NCI-H1092 treated with DMSO at 0.1 percent for 48 hours (cell line): ENCODE data around the gene FNDC4.

Source experiments
- DNase-seq: peaks from one replicate; lab custom pipeline; 2025; lab: John Stamatoyannopoulos, UW

FNDC4 gene

DNA sequence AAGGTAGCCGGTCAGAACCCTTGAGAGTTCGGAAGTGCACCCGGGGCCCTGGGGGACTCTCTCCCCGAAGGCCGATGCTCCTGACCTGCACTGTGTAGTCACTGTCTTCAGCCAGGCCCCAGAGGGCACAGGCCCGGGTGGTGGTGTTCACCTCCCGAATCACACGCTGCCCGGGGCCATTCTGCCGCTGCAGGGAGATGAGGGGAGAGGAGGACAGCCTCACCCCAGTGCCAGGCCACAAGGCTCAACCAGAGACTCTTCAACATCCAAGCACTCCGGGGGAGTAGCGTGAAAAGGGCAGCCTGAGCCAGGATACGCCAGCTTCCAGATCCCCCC, 1.1 kb downstream of the FNDC4 start:
- no peak for DNase-seq

DNA sequence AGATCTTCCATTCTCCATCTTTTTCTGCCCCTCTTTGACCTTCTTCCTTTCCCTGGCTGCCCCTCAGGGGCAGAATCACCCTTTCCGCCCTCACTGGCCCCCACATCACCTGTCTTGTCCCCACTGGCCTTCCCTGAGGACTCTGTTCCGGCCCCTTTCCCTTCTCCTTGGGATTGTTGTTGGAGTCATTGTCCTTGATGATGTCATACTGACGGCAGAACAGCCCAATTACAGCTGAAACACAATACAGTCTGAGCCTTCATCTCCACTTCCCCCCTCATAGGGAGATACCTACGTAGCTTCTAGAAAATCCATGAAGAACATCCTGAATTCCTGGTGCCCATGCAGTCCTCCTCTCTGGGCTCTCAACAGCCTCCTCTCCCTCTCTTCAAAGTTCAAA, 2.4 kb downstream of the FNDC4 start:
- DNase-seq, result no peak

DNA sequence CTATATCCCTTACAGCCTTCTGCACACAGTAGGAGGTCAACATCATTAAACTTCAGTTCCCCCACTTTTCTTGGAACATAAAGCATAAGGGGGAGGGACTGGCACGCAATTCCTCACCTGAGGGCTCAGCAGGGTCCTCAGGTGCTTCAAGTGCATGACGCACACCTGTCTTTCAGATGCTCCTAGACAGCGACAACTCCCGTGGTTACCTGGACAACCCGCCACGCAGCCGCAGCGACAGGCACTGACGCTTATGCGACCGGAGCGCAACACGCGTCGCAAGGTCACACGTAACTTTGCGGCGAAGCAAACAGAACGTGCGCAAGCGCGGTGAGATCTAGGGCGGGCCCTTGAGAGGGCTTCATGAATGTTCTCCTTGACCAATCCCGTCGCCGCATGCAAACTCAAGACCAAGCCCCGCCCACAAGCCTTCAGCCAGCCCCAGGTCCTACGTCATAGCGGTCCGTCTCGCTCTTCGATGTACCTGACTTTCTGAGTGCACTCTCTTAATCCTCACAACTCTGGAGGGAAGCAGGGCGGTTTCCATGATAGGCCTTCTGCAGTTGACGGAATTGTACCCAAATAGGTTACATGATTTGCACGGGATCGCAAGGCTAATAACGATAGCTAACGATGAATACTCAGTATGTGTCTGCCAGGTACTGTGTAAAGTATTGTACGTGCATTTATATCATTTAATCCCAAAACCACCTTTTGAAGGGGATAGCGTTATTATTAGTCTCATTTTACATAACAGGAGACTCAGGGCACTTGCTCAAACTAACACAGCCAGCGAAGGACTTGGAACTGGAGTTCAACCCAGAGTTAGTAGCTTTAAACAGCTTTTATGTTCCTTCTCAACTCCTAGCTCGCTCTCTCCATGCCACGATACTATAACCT, 5.3 kb downstream of the FNDC4 start, which contains the start of gene IFT172:
TSS of gene IFT172 (minus strand) at position 246 of the 900 bp plus-strand sequence. CDS start at position 156, 90 bp downstream.
- DNase-seq, result peak; percentile 97

GRCh38 chr2:27489118-27489497, 5.9 kb downstream of the FNDC4 start:
- peak; percentile 1 for DNase-seq

DNA sequence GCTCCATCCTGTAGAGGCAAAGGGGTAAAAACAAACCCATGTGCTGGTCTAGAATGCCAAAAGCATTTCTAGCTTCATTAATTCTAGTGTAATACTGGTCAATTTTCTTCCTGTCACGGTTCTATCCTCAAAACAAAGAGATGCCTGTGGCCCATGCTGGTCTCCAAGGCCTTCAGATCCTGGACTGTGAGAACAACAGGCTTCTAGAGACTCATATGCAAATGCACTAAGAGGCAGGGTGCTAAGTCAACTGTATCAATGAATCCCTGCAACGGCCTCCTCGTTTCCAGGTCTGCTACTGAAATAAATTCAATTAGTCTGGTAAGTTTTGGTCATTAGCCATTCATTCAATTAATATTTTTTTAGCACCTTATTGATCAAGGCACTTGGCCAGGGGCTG, 9.5 kb downstream of the FNDC4 start:
- DNase-seq, result no peak

- DNase-seq, result no peak
These were observed 23.0 kb downstream of the FNDC4 start for GRCh38 chr2:27471961-27472360.

- DNase-seq, result no peak
These were observed 30.6 kb downstream of the FNDC4 start for GRCh38 chr2:27464443-27464842.

DNA sequence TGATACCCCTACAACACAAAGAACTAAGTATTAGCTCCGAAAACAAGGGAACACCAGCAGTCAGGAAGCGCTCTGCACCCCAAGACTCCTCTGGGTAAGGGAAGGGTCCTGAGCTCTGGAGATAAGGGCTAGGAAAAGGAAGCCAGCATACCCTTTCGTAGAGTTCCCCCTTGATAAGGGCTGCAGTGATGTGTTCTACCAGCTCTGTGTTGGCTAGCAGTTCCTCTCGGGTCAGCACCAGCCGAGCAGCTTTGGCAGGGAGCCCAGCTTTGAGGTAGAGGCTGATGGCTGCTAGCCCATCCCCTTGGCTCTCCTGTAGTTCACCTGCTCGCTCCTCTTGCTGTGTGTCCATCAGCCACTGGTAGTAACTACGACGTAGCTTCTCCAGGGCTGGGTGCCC, 33.9 kb downstream of the FNDC4 start:
- peak; percentile 10 for DNase-seq

GRCh38 chr2:27453968-27454367, 41.0 kb downstream of the FNDC4 start:
- no peak for DNase-seq

GRCh38 chr2:27451095-27451494, 43.9 kb downstream of the FNDC4 start:
- no peak for DNase-seq

- DNase-seq, result no peak
These were observed 46.6 kb downstream of the FNDC4 start for GRCh38 chr2:27448381-27448780.

GRCh38 chr2:27446057-27446456, 48.9 kb downstream of the FNDC4 start:
- no peak for DNase-seq

GRCh38 chr2:27445615-27446014, 49.4 kb downstream of the FNDC4 start:
- DNase-seq, result no peak

GRCh38 chr2:27445155-27445554, 49.8 kb downstream of the FNDC4 start:
- no peak for DNase-seq

- DNase-seq, result no peak
These were observed 52.1 kb downstream of the FNDC4 start for GRCh38 chr2:27442920-27443282.

DNA sequence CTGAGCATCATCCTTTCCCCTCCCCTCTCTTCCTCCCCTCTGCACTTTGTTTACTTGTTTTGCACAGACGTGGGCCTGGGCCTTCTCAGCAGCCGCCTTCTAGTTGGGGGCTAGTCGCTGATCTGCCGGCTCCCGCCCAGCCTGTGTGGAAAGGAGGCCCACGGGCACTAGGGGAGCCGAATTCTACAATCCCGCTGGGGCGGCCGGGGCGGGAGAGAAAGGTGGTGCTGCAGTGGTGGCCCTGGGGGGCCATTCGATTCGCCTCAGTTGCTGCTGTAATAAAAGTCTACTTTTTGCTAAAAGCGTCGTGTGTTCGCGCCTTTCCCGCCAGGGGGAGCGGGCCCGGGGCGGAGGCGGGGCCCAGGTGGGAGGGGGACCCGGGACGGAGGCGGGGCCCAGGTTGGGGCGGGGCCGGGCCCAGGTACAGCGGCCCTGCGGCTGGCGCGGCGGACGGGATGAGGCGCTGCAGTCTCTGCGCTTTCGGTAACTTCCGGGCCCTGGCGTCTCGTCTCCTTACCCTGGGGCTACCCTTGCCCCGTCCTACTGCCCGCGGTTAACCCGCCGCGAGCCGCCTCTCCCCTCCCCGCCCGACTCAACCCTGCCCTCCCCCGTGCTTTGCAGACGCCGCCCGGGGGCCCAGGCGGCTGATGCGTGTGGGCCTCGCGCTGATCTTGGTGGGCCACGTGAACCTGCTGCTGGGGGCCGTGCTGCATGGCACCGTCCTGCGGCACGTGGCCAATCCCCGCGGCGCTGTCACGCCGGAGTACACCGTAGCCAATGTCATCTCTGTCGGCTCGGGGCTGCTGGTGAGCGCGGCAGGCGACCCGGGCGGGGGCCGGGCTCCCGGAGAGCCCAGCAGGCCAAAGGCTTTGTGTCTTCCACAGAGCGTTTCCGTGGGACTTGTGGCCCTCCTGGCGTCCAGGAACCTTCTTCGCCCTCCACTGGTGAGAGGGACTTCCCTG, 52.8 kb downstream of the FNDC4 start, which contains the start of gene KRTCAP3:
TSS of gene KRTCAP3 (plus strand) at position 424 of the 962 bp plus-strand sequence. CDS start at position 456, 32 bp downstream.
- no peak for DNase-seq
